ENCODE data around the gene IQSEC1.

The IQSEC1 gene

DNA sequence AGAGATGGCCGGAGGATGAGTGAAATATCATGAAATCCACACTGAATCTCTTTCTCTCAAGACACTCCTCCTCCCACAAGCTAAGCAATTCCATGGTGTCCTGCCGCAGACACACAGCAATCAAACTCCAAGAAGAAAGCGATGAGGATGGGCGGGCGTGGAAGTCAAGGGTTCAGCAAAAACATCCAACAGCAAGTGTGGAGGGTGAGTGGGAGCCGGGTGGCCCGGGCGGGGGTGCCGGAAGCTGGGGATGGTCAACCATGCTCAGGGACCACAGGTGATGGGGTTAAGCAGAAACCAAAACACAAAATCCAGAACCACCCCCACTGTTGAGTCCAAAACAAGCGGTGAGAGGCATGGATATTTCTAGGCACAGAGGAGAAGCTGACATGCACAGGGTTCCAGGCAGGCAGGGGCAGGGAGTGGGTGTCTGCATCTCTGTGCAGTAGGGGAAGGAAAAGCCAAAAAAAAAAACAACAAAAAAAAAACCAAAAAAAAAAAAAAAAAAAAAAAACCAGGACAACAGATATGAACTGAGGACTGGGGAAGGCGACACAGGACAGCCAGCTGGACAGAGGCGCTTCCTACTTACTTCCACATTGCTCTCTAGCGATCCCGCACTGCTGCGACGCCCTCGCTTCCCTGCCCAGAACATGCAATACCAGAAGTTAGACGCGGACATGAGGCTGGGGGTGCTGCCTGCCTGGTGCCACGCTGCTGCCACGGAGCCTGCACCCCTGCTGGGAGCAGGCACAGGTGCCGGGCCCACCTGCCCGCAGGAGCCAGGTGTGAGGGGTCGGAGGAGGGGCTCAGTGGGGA is 170.8 kb downstream of the IQSEC1 start:
- H3K27ac ChIP-seq = no peak overlapping the region
- CTCF ChIA-PET = interaction anchor here (0.7 kb wide), 1 partner anchor 423 kb away, joined by 5 read pairs; no protein-coding TSS in a partner anchor
- POLR2A ChIA-PET (ENCODE audit: low non-redundant PET) = no interaction called here
- DNase-seq (ENCODE audit: low spot score) = no peak
- TF ChIP-seq, protein P1, sequence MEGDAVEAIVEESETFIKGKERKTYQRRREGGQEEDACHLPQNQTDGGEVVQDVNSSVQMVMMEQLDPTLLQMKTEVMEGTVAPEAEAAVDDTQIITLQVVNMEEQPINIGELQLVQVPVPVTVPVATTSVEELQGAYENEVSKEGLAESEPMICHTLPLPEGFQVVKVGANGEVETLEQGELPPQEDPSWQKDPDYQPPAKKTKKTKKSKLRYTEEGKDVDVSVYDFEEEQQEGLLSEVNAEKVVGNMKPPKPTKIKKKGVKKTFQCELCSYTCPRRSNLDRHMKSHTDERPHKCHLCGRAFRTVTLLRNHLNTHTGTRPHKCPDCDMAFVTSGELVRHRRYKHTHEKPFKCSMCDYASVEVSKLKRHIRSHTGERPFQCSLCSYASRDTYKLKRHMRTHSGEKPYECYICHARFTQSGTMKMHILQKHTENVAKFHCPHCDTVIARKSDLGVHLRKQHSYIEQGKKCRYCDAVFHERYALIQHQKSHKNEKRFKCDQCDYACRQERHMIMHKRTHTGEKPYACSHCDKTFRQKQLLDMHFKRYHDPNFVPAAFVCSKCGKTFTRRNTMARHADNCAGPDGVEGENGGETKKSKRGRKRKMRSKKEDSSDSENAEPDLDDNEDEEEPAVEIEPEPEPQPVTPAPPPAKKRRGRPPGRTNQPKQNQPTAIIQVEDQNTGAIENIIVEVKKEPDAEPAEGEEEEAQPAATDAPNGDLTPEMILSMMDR (conservative IDR thresholded peaks at IDR 0.05; ENCODE audit: low read depth) = no peak

- CTCF ChIA-PET = no interaction called here
- no peak overlapping the region for H3K27ac ChIP-seq
- POLR2A ChIA-PET (ENCODE audit: low non-redundant PET) = no interaction called here
- TF ChIP-seq, protein P1 (conservative IDR thresholded peaks at IDR 0.05; ENCODE audit: low read depth) = no peak
- DNase-seq (ENCODE audit: low spot score) = no peak
Observed at GRCh38 chr3:12901623-12902045, 171.6 kb downstream of the IQSEC1 start.

DNA sequence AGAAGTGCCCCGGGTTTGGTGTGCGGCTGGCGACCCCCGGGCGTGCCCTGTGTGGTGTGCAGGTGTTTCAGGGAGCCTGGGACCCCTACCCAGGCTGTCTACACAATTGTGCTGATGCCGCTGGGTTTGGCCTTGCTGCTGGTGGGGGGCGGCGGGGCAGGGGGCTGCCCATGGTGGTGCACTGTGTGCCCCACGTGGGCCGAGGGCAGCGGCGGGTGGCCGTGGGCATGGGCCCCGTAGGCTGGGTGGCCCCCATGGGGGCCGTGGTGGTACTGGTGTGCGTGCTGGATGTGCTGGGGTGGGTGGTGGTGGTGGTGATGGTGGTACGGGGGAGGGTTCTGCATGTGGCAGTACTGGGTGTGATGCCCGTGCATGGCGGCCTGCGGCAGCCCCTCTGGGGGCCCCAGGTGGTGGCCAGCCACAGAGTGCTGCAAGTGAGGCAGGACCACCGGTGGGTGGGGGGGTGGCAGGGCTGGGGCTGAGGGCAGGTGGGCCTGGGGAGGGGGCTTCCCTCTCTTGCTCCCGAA is 172.3 kb downstream of the IQSEC1 start:
- TF ChIP-seq, protein P1 (conservative IDR thresholded peaks at IDR 0.05; ENCODE audit: low read depth) = no peak
- H3K27ac ChIP-seq = no peak overlapping the region
- no peak for DNase-seq (ENCODE audit: low spot score)
- POLR2A ChIA-PET (ENCODE audit: low non-redundant PET) = no interaction called here
- CTCF ChIA-PET = interaction anchor here (0.7 kb wide), 1 partner anchor 9 kb away, joined by 3 read pairs; no protein-coding TSS in a partner anchor

- CTCF ChIA-PET = no interaction called here
- TF ChIP-seq, protein P1 (conservative IDR thresholded peaks at IDR 0.05; ENCODE audit: low read depth) = no peak
- H3K27ac ChIP-seq = no peak overlapping the region
- POLR2A ChIA-PET (ENCODE audit: low non-redundant PET) = no interaction called here
- no peak for DNase-seq (ENCODE audit: low spot score)
Observed at GRCh38 chr3:12898965-12899755, 174.1 kb downstream of the IQSEC1 start.

DNA sequence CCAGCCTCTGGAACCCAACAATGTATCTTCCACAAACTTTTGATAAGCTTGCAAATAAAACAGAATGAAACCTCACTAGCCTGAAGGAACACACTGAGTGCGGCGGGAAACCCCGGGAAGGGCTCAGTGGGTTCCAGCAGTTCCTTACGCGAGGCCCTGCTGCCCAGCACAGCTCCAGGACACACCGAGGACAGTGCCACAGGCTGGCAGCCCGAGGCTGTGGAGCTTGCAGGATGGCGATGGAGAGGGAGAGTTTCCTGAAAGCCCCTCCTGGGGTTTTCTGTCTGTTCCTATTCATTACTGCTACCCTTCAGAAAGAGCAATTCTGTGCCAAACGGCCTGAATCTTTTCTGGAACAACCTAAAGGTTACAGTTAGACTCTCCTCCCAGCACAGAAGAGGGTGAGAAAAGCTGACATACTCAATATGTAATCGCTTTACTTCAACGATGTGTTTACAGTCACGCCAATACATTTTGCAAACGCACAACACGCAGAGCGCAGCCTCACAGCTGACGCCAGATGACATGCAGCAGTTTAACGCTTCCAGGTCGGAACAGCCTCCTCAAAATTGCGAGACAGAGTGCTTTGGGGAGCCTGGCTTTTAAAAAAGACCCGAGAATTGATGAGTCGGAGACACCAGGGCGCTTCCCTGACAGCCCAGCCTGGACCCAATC is 174.8 kb downstream of the IQSEC1 start:
- peak overlapping the region; percentile 46; the same call in 1 of the 2 replicates for H3K27ac ChIP-seq
- ChIA-PET CTCF (interaction anchor here (0.6 kb wide), 1 partner anchor 723 kb away, joined by 3 read pairs; no protein-coding TSS in a partner anchor), POLR2A (ENCODE audit: low non-redundant PET) (no interaction called here)
- no peak for DNase-seq (ENCODE audit: low spot score)
- TF ChIP-seq, protein P1 (conservative IDR thresholded peaks at IDR 0.05; ENCODE audit: low read depth) = no peak
